HL-60 (cell line): ENCODE results near the gene SCUBE1.

Experiments
- DNase-seq, 2 experiments: peaks; one replicate each; pipeline ENCODE4 v3.0.0-alpha.2; 2010 to 2020; ENCODE audit warnings: low read depth in 1 of 2, low spot score in 1 of 2
- H3K27ac ChIP-seq: fragments of 250-450 bp; sonication (Bioruptor Pico); replicated peaks from 2 replicates; pipeline ENCODE4 v1.5.1; 2020; ENCODE audit warnings: mild to moderate bottlenecking, moderate library complexity
- H3K27me3 ChIP-seq: fragments of 250-450 bp; sonication (Bioruptor Pico); 2 replicates; pipeline ENCODE4 v1.5.1; 2021; ENCODE audit warnings: mild to moderate bottlenecking, moderate library complexity; ENCODE audit not compliant: insufficient read depth, poor library complexity, severe bottlenecking
- H3K4me3 ChIP-seq: replicated peaks from 2 replicates; pipeline ENCODE4 v1.5.1; 2011; ENCODE audit warnings: mild to moderate bottlenecking, control low read depth, low read length; ENCODE audit not compliant: insufficient read depth
- CTCF ChIP-seq: IDR thresholded peaks from one replicate; pipeline ENCODE4 v1.5.1; 2011; ENCODE audit warnings: low read length, control low read depth, inconsistent platforms; ENCODE audit not compliant: insufficient read depth
- GABPA ChIP-seq: IDR thresholded peaks from 2 replicates; pipeline ENCODE4 v1.6.1; 2012; ENCODE audit warnings: low read depth
- POLR2AphosphoS5 ChIP-seq: IDR thresholded peaks from 2 replicates; pipeline ENCODE4 v1.6.1; 2012; ENCODE audit warnings: low read depth
- REST ChIP-seq: IDR thresholded peaks from 2 replicates; pipeline ENCODE4 v1.6.1; 2012; ENCODE audit warnings: low read depth; ENCODE audit not compliant: insufficient replicate concordance
- SPI1 ChIP-seq: IDR thresholded peaks from 2 replicates; pipeline ENCODE4 v1.6.1; 2012; ENCODE audit warnings: low read depth, mild to moderate bottlenecking, borderline replicate concordance

SCUBE1 gene

GRCh38 chr22:43300891-43301676, 42.1 kb downstream of the SCUBE1 start:
- Histone ChIP-seq H3K27me3 (no peaks in the 10 kb centered on the region), H3K27ac (no peak overlapping the region)
- no peak for DNase-seq

DNA sequence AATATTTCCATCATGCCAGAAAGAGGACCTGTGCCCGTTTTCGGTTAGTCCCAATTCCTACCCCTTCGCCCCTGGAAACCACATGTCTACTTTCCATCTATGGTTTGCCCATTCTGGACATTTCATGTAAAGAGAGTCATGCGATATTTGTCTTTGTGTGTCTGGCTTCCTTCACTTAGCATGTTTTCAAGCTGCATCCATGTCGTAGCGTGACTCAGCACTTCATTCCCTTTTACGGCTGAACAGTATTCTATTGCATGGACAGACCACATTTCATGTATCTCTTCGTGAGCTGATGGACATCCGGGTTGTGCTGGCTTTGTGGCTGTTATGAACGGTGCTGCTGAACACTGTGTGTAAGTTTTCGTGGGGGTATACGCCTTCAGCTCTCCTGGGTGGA, 43.4 kb downstream of the SCUBE1 start:
- Histone ChIP-seq H3K27me3 (no peaks in the 10 kb centered on the region), H3K27ac (no peak overlapping the region), H3K4me3 (no peak overlapping the region)
- TF ChIP-seq GABPA (no peak), REST (no peak), CTCF (no peak), POLR2AphosphoS5 (no peak), SPI1 (no peak)
- no peak for DNase-seq

More at GRCh38 chr22:43300891-43301676, 42.1 kb downstream of the SCUBE1 start:
- no peak overlapping the region for H3K4me3 ChIP-seq
- TF ChIP-seq GABPA (no peak), CTCF (no peak), POLR2AphosphoS5 (no peak), REST (no peak), SPI1 (no peak)

- TF ChIP-seq CTCF = no peak
- TF ChIP-seq GABPA = no peak
- TF ChIP-seq POLR2AphosphoS5 = no peak
- TF ChIP-seq REST = no peak
- TF ChIP-seq SPI1 = no peak
- Histone ChIP-seq H3K27me3 (no peaks in the 10 kb centered on the region), H3K27ac (no peak overlapping the region), H3K4me3 (no peak overlapping the region)
- DNase-seq = no peak
These were observed 44.9 kb downstream of the SCUBE1 start for GRCh38 chr22:43298062-43298801.
